ENCODE data around the gene KCNMA1.
A peak's percentile ranks its signal among the peaks of the same experiment; 100 is the strongest.
"Not testable (repeated sequence)": the region's sequence is repeated elsewhere in the genome, so short reads cannot be mapped to it uniquely, and the experiment has no call there.

KCNMA1 gene

GRCh38 chr10:77590344-77591237, 47.0 kb downstream of the KCNMA1 start:
- TF ChIP-seq ZFX (IDR thresholded peaks at IDR 0.05; ENCODE audit: borderline replicate concordance) (no peak), CTCF (IDR thresholded peaks at IDR 0.05) (no peak)
- no peak overlapping the region for H3K27ac ChIP-seq

GRCh38 chr10:77589703-77590102, 47.9 kb downstream of the KCNMA1 start:
- not testable (repeated sequence) for H3K27ac ChIP-seq

GRCh38 chr10:77588886-77589285, 48.7 kb downstream of the KCNMA1 start:
- H3K27ac ChIP-seq, result no peak overlapping the region
- no peak for TF ChIP-seq ZFX (IDR thresholded peaks at IDR 0.05; ENCODE audit: borderline replicate concordance)
- TF ChIP-seq CTCF (IDR thresholded peaks at IDR 0.05), result no peak

- no peak for TF ChIP-seq CTCF (IDR thresholded peaks at IDR 0.05)
- TF ChIP-seq ZFX (IDR thresholded peaks at IDR 0.05; ENCODE audit: borderline replicate concordance), result no peak
- H3K27ac ChIP-seq, result peak overlapping the region; percentile 36
Observed at GRCh38 chr10:77587416-77587790, 50.2 kb downstream of the KCNMA1 start.

GRCh38 chr10:77586719-77587415, 50.7 kb downstream of the KCNMA1 start:
- TF ChIP-seq CTCF (IDR thresholded peaks at IDR 0.05), result no peak
- TF ChIP-seq ZFX (IDR thresholded peaks at IDR 0.05; ENCODE audit: borderline replicate concordance), result no peak
- peak overlapping the region; percentile 36 for H3K27ac ChIP-seq

- no peak overlapping the region for H3K27ac ChIP-seq
- TF ChIP-seq CTCF (IDR thresholded peaks at IDR 0.05) (no peak), ZFX (IDR thresholded peaks at IDR 0.05; ENCODE audit: borderline replicate concordance) (no peak)
Observed at GRCh38 chr10:77584938-77585337, 52.7 kb downstream of the KCNMA1 start.

- peak overlapping the region; percentile 56 for H3K27ac ChIP-seq
Observed at GRCh38 chr10:77583527-77583926, 54.1 kb downstream of the KCNMA1 start.

More at GRCh38 chr10:77583527-77583926, 54.1 kb downstream of the KCNMA1 start:
- TF ChIP-seq CTCF (IDR thresholded peaks at IDR 0.05), result no peak
- no peak for TF ChIP-seq ZFX (IDR thresholded peaks at IDR 0.05; ENCODE audit: borderline replicate concordance)

Data from 22Rv1 (cell line).